ENCODE data around the gene GTF2H4.

The GTF2H4 gene

DNA sequence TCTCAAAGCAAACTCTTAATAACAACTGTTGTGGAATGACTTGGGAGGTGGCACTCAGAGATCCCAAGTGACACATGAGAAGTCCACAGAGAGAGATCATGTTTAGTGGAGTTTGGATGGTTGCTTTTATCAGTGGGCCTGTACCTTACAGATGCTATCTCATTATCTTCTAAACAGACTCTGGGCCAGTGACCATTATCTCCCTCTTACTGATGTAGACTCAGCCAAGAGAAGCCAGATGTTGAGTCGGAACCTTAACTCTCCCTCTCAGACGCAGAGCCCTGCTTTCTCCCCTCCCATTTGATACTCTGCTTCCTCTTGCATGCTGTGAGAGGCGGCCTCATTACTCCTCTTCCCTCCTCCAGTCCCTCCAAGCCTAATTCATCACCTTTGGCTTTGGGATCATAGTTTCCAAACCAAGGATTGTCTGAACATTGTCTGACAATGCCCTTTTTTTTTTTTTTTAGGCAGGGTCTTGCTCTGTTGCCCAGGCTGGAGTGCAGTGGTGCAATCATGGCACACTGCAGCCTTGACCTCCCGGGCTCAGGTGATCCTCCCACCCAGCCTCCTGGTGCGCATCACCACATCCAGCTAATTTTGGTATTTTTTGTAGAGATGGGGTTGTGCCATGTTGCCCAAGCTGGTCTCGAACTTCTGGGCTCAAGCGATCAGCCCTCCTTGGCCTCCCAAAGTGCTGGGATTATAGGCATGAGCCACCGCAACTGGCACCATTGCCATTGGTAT is 28.2 kb upstream of the GTF2H4 start:
- Histone ChIP-seq H3K27ac (no peak overlapping the region), H3K4me3 (no peak overlapping the region)
- TF ChIP-seq, protein P1, sequence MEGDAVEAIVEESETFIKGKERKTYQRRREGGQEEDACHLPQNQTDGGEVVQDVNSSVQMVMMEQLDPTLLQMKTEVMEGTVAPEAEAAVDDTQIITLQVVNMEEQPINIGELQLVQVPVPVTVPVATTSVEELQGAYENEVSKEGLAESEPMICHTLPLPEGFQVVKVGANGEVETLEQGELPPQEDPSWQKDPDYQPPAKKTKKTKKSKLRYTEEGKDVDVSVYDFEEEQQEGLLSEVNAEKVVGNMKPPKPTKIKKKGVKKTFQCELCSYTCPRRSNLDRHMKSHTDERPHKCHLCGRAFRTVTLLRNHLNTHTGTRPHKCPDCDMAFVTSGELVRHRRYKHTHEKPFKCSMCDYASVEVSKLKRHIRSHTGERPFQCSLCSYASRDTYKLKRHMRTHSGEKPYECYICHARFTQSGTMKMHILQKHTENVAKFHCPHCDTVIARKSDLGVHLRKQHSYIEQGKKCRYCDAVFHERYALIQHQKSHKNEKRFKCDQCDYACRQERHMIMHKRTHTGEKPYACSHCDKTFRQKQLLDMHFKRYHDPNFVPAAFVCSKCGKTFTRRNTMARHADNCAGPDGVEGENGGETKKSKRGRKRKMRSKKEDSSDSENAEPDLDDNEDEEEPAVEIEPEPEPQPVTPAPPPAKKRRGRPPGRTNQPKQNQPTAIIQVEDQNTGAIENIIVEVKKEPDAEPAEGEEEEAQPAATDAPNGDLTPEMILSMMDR (IDR thresholded peaks at IDR 0.05) = no peak
- no peak for DNase-seq (ENCODE audit: low spot score)

DNA sequence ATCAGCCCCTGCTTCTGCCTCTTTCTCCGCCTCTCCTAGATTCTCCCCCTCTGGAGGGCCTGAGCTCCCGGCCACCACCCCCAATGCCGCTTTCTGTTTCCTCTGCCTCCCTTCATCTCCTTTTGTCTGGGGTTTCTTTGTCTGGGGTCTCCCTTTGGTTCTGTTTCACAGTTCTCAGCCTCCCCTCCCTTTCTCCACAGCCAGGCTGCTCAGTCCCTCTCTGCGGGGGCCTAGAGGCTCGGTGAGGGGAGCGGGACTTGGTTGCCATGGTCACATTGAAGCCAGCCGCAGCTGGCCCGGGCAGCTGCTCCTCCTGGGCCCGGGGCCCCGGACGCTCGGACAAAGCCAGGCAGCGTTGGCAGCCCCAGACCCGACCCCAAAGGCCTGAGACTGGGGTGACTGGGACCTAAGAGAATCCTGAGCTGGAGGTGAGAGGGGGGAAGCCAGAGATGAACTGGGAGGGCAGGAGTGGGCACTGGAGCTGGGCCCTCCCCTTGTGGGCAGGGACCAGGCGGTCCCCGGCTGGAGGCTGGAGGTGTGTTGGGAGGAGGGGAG is 27.2 kb upstream of the GTF2H4 start:
- no peak for DNase-seq (ENCODE audit: low spot score)
- TF ChIP-seq, protein P1 (IDR thresholded peaks at IDR 0.05) = no peak
- Histone ChIP-seq H3K4me3 (no peak overlapping the region), H3K27ac (no peak overlapping the region)

DNA sequence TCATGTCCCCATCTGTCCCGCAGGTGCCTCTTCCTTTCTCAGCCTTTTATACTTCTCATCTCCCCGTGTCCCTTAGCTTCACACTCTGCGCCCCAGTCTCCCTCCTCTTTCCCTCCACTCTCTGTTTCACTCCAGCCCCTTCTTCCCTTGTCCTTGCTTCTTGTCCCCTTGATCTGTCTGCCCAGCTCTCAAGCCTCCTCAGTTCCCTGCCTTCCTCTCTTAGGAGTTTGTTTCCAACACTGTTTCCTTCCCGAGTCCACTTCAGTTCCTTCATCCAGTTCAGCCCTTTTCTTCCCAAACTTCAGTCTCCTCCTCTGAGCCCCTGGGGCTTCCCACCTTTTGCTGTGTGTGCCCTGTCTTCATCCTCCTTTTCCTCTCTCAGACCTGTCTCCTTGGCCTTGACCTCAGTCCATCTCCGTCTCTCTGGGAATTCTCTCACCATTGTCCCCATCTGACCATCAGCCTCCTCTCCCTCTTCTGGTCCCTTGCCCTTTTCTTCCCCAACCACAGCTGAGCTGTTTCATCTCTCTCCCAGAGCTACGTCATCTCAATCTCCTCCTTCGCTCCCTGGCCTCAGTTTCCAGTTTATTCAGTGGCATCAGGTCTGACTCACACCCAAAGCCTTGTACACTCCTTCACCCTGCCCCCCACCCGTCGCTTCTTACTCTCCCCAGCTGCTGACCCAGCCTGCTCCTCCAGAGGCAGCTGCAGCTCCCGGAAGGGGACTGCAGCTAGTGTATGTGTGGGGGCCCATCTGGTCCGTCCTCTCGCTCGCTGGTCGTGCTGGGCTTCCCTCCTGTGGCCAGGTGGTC is 26.4 kb upstream of the GTF2H4 start:
- Histone ChIP-seq H3K27ac (peak overlapping the region; percentile 91 to 93), H3K4me3 (no peak overlapping the region)
- DNase-seq (ENCODE audit: low spot score) = no peak
- TF ChIP-seq, protein P1 (IDR thresholded peaks at IDR 0.05) = no peak

DNA sequence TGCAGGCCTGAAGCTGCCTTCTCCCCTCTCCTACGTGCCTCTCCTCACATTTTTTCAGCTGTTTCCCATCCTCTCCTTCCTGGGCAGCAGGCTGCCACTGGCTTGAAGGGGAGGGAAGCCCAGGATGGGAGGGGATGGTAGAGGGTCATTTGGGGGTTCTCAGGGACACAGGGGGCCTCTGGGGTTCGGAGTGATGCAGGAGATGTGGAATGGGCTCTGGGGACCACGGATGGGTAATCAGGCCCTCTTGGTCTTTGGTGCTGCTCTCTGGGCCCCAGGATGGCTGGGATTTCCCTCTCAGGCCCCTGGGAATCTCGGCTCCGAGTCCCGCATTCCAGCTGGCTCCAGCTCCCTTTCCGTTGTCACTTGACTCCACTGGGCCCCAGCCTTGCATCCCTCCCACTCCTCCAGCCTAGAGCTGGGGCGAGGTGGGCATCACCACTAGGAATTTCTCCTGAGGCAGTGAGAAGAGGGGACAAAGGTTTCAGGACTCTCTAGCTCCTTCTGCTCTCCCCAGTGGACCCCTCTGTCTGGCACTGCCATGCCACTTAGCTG is 25.7 kb upstream of the GTF2H4 start:
- H3K27ac ChIP-seq = peak overlapping the region; percentile 91 to 93
- TF ChIP-seq, protein P1 (IDR thresholded peaks at IDR 0.05) = no peak
- no peak for DNase-seq (ENCODE audit: low spot score)
- H3K4me3 ChIP-seq = no peak overlapping the region

DNA sequence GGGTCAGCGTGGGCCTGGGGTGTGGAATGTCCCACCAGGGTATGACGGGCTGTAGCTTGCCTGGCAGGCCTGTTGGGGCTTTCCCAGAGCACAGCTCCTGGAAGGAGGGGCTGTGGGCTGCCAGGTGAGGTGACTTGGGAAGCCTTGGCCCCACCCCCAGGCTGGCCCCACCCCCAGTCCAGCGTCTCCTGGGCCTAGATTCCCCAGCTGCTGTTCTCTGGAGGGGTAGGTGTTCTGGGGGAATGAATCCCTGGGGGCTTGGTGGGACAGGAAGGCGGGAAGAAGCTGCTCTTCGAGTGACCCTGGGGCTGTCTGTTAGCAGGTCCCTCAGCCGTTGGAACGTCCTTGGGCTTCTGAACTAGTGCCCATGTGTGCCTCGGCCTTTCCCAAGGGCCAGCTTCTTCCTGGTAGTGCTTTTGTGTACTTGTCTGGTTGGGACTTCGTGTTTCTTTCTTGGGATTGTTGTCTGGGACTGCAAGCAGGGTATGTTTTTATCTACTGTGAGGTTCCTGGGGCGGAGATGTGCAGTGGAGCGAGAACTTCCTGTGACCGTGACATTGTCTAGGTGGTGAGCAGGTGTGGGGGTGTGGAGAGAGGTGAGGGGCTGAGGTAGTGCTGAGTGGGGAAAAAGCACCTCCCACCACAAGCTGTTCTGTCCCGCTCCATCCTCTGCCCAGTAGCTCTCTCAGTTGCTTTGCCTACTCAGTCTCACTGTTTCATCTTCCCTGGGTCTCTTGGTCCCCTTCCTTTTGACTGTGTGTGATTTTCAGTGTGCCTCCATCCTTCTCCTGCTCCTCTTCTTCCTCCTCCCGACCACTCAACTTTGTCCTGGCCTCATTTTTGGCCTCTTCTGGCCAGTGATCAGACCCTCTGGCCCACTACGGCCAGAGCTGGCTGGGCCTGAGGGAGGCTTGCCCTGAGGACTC is 25.0 kb upstream of the GTF2H4 start:
- H3K27ac ChIP-seq = peak overlapping the region; percentile 91 to 93
- TF ChIP-seq, protein P1 (IDR thresholded peaks at IDR 0.05) = no peak
- peak overlapping the region; percentile 94 for H3K4me3 ChIP-seq
- DNase-seq (ENCODE audit: low spot score) = no peak
